ENCODE results near the gene SLC39A6.

DNA sequence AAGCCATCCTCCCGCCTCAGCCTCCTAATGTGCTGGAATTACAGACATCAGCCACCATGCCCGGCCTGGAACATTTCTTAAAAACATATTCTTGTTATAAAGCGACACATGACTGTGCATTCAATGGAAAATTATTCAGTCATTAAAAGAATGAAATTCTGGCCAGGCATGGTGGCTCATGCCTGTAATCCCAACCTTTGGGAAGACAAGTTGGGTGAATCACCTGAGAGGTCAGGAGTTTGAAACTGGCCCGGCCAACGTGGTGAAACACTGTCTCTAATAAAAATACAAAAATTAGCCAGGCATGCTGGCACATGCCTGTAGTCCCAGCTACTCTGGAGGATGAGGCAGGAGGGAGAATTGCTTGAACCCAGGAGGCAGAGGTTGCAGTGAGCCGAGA lies 40.1 kb downstream of the SLC39A6 start:
- TF ChIP-seq, protein P1, sequence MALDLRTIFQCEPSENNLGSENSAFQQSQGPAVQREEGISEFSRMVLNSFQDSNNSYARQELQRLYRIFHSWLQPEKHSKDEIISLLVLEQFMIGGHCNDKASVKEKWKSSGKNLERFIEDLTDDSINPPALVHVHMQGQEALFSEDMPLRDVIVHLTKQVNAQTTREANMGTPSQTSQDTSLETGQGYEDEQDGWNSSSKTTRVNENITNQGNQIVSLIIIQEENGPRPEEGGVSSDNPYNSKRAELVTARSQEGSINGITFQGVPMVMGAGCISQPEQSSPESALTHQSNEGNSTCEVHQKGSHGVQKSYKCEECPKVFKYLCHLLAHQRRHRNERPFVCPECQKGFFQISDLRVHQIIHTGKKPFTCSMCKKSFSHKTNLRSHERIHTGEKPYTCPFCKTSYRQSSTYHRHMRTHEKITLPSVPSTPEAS (tag by site-specific recombination; IDR thresholded peaks at IDR 0.05) = no peak
- TF ChIP-seq SETDB1 (IDR thresholded peaks at IDR 0.05; ENCODE audit: insufficient read length, low read length) (no peak), ZNF114 (tag by site-specific recombination; IDR thresholded peaks at IDR 0.05) (no peak), ZNF335 (tag by site-specific recombination; conservative IDR thresholded peaks at IDR 0.05) (no peak)
- TF ChIP-seq, protein P2, sequence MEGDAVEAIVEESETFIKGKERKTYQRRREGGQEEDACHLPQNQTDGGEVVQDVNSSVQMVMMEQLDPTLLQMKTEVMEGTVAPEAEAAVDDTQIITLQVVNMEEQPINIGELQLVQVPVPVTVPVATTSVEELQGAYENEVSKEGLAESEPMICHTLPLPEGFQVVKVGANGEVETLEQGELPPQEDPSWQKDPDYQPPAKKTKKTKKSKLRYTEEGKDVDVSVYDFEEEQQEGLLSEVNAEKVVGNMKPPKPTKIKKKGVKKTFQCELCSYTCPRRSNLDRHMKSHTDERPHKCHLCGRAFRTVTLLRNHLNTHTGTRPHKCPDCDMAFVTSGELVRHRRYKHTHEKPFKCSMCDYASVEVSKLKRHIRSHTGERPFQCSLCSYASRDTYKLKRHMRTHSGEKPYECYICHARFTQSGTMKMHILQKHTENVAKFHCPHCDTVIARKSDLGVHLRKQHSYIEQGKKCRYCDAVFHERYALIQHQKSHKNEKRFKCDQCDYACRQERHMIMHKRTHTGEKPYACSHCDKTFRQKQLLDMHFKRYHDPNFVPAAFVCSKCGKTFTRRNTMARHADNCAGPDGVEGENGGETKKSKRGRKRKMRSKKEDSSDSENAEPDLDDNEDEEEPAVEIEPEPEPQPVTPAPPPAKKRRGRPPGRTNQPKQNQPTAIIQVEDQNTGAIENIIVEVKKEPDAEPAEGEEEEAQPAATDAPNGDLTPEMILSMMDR (tag by site-specific recombination; IDR thresholded peaks at IDR 0.05) = no peak
